ENCODE results near the gene ZNF280B.

- TF ChIP-seq CTCF (IDR thresholded peaks at IDR 0.05): peak; percentile 31
- no peak for TF ChIP-seq EZH2 (IDR thresholded peaks at IDR 0.05; ENCODE audit: borderline replicate concordance, insufficient read depth, low read depth, low read length, poor library complexity, severe bottlenecking)
These were observed 58.2 kb downstream of the ZNF280B start for GRCh38 chr22:22450343-22450839.
